Measurements from ENCODE around the gene MAP2K6. TPM values are rescaled to one million over a fixed set of nuclear protein-coding genes. Genes with fewer than 3 reads are reported as not detected.
A peak's percentile ranks its signal among the peaks of the same experiment; 100 is the strongest.

Gene MAP2K6
- total and polyA plus RNA-seq, 4 experiments from 2014 or later: 14.5 to 21.3 (median 17.4) TPM

DNA sequence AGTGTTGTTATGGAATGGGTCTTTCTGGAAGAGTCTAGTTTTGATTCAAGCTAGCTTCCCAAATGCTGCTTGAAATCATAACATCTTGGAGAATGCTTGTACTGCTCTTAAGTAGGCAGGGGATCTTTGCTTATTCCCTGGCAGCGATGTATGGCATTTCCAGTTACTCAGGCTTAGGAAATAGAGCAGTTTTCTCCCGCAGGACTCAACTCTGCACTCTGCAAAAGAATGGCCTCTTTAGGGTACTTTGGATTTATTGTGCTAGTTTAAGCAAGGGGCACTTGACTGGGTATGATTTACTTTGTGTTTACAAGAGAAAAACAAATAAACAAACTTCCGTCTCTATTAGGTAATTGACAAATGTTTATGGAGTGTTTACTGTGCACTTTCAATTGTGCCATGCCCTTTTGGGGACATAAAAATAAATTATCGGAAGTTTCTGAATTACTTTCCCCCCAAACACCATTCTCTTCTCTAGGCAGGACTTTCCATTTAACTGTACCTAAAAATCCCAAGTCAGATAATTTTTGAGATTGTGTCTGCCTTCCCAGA, 164.0 kb downstream of the MAP2K6 start:
- Histone ChIP-seq H3K27ac (ENCODE audit: low read depth, low read length) (no peak overlapping the region), H3K9me3 (ENCODE audit: control insufficient read depth in 1 of 2, low read length in 2 of 2) (no peaks in the 10 kb centered on the region), H3K4me1 (ENCODE audit: insufficient read depth, low read length) (peaks cover 6% of the 10 kb centered on the region), H3K36me3 (ENCODE audit: insufficient read depth, low read length) (no peaks in the 10 kb centered on the region), H3K27me3 (ENCODE audit: insufficient read depth, low read length) (peaks cover 10% of the 10 kb centered on the region), H3K4me3 (ENCODE audit: low read length in 2 of 2) (no peak overlapping the region)
- no peak for DNase-seq
- Mint-ChIP-seq H3K9me3 (peaks cover 0 to 2% (median 0%) of the 10 kb centered on the region in 8 donors), H3K4me3 (no peak overlapping the region), H3K27me3 (peaks cover 10 to 13% of the 10 kb centered on the region in 2 donors), H3K27ac (no peak overlapping the region), H3K36me3 (no peaks in the 10 kb centered on the region), H3K4me1 (peaks cover 3 to 7% (median 5%) of the 10 kb centered on the region in 4 donors)
- ChIA-PET CTCF (ENCODE audit: partially characterized antibody) (interaction anchor here (1.7 kb wide), 1 partner anchor 8 kb away, joined by 9 read pairs; no protein-coding TSS in a partner anchor), POLR2A (ENCODE audit: partially characterized antibody) (no interaction called here)
- intact Hi-C loops (cut with micrococcal nuclease): no loop called here

DNA sequence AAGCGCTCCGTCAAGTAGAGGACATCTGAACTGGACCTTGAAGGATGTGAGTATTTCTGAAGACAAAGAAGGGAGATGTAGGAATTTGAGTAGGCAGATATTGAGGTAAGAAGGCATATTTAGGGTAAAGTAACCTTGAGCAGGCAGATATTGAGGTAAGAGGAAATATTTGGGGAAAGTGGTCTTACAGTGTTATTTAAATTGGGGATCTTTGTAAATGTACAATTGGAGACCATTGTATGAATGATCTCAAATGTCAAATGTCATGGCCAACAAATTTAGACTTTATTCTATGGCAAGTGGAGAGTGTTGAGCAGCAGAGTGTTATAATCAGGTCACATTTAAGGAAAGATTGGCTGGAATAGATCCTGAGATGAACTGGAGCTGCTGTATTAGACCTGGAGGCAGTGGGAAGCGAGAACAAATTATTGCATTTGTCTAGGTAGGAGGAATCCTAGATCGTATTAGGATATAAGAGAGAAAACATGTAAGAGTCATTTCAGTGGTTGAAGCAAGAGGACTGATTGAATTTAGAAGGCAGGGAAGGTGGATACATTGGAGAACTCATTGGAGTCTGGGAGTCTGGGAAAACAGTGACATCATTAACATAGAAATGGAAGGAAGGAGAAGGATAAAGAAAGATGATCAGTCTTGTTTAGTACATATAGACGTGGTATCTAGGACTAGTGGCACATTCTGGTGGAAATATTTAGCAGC, 165.6 kb downstream of the MAP2K6 start:
- ChIA-PET POLR2A (ENCODE audit: partially characterized antibody) (no interaction called here), CTCF (ENCODE audit: partially characterized antibody) (interaction anchor here (1.7 kb wide), 1 partner anchor 10 kb away, joined by 9 read pairs; no protein-coding TSS in a partner anchor)
- intact Hi-C loops (cut with micrococcal nuclease): no loop called here
- Histone ChIP-seq H3K9me3 (ENCODE audit: control insufficient read depth in 1 of 2, low read length in 2 of 2) (no peaks in the 10 kb centered on the region), H3K4me1 (ENCODE audit: insufficient read depth, low read length) (peaks cover 6% of the 10 kb centered on the region), H3K27me3 (ENCODE audit: insufficient read depth, low read length) (peaks cover 10% of the 10 kb centered on the region), H3K36me3 (ENCODE audit: insufficient read depth, low read length) (no peaks in the 10 kb centered on the region), H3K4me3 (ENCODE audit: low read length in 2 of 2) (no peak overlapping the region), H3K27ac (ENCODE audit: low read depth, low read length) (no peak overlapping the region)
- peaks cover 11 to 13% of the 10 kb centered on the region in 2 donors for H3K27me3 Mint-ChIP-seq
- peak overlapping the region in 2 of 8 donors; percentile 35 to 43 for H3K4me3 Mint-ChIP-seq
- H3K9me3 Mint-ChIP-seq: peaks cover 0 to 2% (median 0%) of the 10 kb centered on the region in 8 donors
- no peaks in the 10 kb centered on the region for H3K36me3 Mint-ChIP-seq
- no peak overlapping the region for H3K27ac Mint-ChIP-seq
- peaks cover 3 to 7% (median 5%) of the 10 kb centered on the region in 4 donors for H3K4me1 Mint-ChIP-seq
- no peak for DNase-seq

DNA sequence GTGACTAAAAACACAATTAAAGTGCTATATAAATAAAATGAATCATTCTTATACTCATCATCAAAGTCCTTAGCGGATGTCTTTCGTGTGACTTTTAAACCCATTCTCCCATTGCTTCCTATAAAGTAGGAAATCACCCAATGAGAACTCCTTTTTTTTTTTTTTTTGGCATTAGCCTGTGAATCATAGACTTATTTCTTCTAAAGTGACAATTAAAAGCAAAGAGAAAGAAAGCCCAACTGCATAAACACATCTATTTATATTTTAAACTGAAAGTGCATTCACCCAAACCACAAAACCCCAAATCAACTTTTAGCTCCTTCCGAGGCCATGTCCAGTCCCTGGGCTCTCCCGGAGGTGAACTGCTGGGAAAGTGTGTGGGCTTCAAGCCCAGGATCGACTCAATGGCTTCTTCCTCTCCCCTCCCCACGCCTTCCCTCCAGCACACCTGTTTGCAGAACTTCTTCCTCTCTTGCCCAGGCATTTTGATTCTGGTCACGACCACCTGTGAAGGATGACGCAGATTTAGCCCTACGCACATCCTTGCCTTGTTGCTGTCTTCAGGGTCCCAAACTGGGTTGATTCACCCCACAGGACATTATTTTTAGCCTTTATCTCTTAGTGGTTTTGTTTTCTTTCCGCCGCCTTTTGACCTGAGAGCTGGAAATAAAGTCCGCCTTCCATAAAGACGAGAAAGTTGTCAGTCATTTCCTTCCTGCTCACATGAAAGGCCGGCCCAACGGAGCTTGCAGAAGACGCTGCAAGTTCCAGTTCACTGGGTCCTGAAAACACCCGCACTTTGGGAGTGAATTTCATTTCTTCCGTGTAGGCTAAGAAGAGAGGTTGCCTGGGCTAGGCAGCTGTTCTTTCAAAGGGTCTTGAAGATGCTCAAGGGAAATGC, 166.8 kb downstream of the MAP2K6 start:
- ChIA-PET CTCF (ENCODE audit: partially characterized antibody) (no interaction called here), POLR2A (ENCODE audit: partially characterized antibody) (interaction anchor here (0.9 kb wide), 1 partner anchor 166 kb away, joined by 3 read pairs; the partner anchor contains the start of gene MAP2K6)
- no peaks in the 10 kb centered on the region for H3K36me3 ChIP-seq (ENCODE audit: insufficient read depth, low read length)
- H3K4me1 ChIP-seq (ENCODE audit: insufficient read depth, low read length): peaks cover 6% of the 10 kb centered on the region
- H3K9me3 ChIP-seq (ENCODE audit: control insufficient read depth in 1 of 2, low read length in 2 of 2): no peaks in the 10 kb centered on the region
- Mint-ChIP-seq H3K4me1 (peaks cover 3 to 7% (median 5%) of the 10 kb centered on the region in 4 donors), H3K27ac (peak overlapping the region in 5 of 7 donors; percentile 38 to 87 (median 67)), H3K9me3 (peaks cover 0 to 2% (median 0%) of the 10 kb centered on the region in 8 donors), H3K36me3 (no peaks in the 10 kb centered on the region), H3K27me3 (peaks cover 13% of the 10 kb centered on the region in 2 donors), H3K4me3 (peak overlapping the region; percentile 77 to 90 (median 84))
- DNase-seq: peak; percentile 10 to 49 (median 29)
- no peak overlapping the region for H3K27ac ChIP-seq (ENCODE audit: low read depth, low read length)
- peaks cover 10% of the 10 kb centered on the region for H3K27me3 ChIP-seq (ENCODE audit: insufficient read depth, low read length)
- intact Hi-C loops (cut with micrococcal nuclease): no loop called here
- H3K4me3 ChIP-seq (ENCODE audit: low read length in 2 of 2): peak overlapping the region in 1 of 2 donors; percentile 2

DNA sequence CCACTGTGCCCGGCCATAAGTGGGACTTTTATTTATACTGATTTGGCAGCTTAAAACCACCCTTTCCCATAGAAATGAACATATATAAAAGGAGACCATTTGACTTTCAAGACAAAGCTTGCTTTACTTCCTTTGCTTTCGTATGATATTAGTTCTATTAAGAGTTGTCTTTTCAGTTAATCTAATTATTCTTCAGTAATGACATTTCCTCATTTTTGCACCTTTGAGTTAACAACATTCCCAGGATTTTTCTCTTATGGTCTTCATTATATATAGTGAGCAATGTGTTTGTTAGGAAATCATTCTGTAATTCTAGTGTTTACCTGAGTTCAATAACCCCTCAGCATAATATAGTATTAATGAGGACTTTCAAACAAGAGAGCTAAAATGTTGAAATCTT, 173.8 kb downstream of the MAP2K6 start:
- Histone ChIP-seq H3K4me3 (ENCODE audit: low read length in 2 of 2) (no peak overlapping the region), H3K27ac (ENCODE audit: low read depth, low read length) (no peak overlapping the region), H3K27me3 (ENCODE audit: insufficient read depth, low read length) (no peaks in the 10 kb centered on the region), H3K4me1 (ENCODE audit: insufficient read depth, low read length) (no peaks in the 10 kb centered on the region), H3K36me3 (ENCODE audit: insufficient read depth, low read length) (no peaks in the 10 kb centered on the region), H3K9me3 (ENCODE audit: control insufficient read depth in 1 of 2, low read length in 2 of 2) (no peaks in the 10 kb centered on the region)
- no peaks in the 10 kb centered on the region for H3K36me3 Mint-ChIP-seq
- POLR2A ChIA-PET (ENCODE audit: partially characterized antibody): no interaction called here
- no peaks in the 10 kb centered on the region for H3K4me1 Mint-ChIP-seq
- CTCF ChIA-PET (ENCODE audit: partially characterized antibody): no interaction called here
- H3K4me3 Mint-ChIP-seq: no peak overlapping the region
- H3K27ac Mint-ChIP-seq: no peak overlapping the region
- no peak for DNase-seq
- no peaks in the 10 kb centered on the region for H3K9me3 Mint-ChIP-seq
- intact Hi-C loops (cut with micrococcal nuclease): no loop called here
- H3K27me3 Mint-ChIP-seq: peaks cover 0 to 12% of the 10 kb centered on the region in 2 donors

DNA sequence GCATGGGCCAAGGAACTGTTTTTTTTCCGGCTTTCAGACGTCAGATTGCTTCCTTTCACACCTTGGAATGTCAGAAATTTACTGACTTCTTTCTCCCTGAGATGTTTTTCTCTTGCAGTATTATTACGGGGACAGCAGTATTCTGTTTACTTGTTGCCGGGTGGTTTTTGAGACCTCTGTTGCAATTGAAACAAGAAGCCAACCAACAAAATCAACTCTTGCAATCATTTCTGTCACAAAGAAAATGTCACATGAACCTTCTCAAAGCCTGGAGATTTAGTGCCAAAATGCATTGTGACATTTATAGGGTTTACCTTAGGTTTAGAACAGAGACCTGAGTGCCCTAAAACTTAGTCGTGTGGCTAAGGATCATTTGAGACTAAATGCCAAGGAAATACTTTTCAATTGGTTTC, 174.3 kb downstream of the MAP2K6 start:
- Histone ChIP-seq H3K9me3 (ENCODE audit: control insufficient read depth in 1 of 2, low read length in 2 of 2) (no peaks in the 10 kb centered on the region), H3K27ac (ENCODE audit: low read depth, low read length) (no peak overlapping the region), H3K36me3 (ENCODE audit: insufficient read depth, low read length) (no peaks in the 10 kb centered on the region), H3K4me3 (ENCODE audit: low read length in 2 of 2) (no peak overlapping the region), H3K4me1 (ENCODE audit: insufficient read depth, low read length) (no peaks in the 10 kb centered on the region), H3K27me3 (ENCODE audit: insufficient read depth, low read length) (no peaks in the 10 kb centered on the region)
- H3K27me3 Mint-ChIP-seq: peaks cover 2 to 12% of the 10 kb centered on the region in 2 donors
- DNase-seq: no peak
- H3K4me1 Mint-ChIP-seq: no peaks in the 10 kb centered on the region
- H3K36me3 Mint-ChIP-seq: no peaks in the 10 kb centered on the region
- H3K9me3 Mint-ChIP-seq: no peaks in the 10 kb centered on the region
- no peak overlapping the region for H3K4me3 Mint-ChIP-seq
- intact Hi-C loops (cut with micrococcal nuclease): no loop called here
- H3K27ac Mint-ChIP-seq: no peak overlapping the region
- ChIA-PET CTCF (ENCODE audit: partially characterized antibody) (no interaction called here), POLR2A (ENCODE audit: partially characterized antibody) (no interaction called here)

DNA sequence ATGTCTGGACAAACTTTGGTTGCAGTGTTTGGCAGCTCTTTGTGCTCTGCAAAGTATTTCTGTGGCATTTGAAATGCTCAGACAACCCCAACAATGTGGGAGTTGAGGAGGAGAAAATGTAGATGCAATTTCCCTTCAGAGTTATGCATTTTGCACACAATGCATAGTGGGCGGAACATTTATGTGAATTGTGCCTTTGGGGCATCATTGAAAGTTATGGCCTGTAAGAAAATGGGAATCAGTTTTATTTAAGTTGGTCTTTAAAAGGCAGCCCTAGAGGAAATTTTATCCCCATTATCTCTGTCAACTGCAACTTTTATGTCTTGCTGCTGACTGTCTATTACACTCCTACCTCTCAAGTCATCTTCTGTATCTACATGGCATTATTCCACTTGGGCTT, 176.2 kb downstream of the MAP2K6 start:
- no peaks in the 10 kb centered on the region for H3K9me3 Mint-ChIP-seq
- no peak overlapping the region for H3K27ac ChIP-seq (ENCODE audit: low read depth, low read length)
- intact Hi-C loops (cut with micrococcal nuclease): no loop called here
- DNase-seq: no peak
- no peaks in the 10 kb centered on the region for H3K27me3 ChIP-seq (ENCODE audit: insufficient read depth, low read length)
- H3K4me3 ChIP-seq (ENCODE audit: low read length in 2 of 2): no peak overlapping the region
- peaks cover 3 to 10% of the 10 kb centered on the region in 2 donors for H3K27me3 Mint-ChIP-seq
- H3K4me3 Mint-ChIP-seq: no peak overlapping the region
- no peaks in the 10 kb centered on the region for H3K9me3 ChIP-seq (ENCODE audit: control insufficient read depth in 1 of 2, low read length in 2 of 2)
- H3K36me3 ChIP-seq (ENCODE audit: insufficient read depth, low read length): no peaks in the 10 kb centered on the region
- CTCF ChIA-PET (ENCODE audit: partially characterized antibody): no interaction called here
- H3K4me1 Mint-ChIP-seq: no peaks in the 10 kb centered on the region
- no peak overlapping the region for H3K27ac Mint-ChIP-seq
- no peaks in the 10 kb centered on the region for H3K36me3 Mint-ChIP-seq
- POLR2A ChIA-PET (ENCODE audit: partially characterized antibody): no interaction called here
- H3K4me1 ChIP-seq (ENCODE audit: insufficient read depth, low read length): no peaks in the 10 kb centered on the region
